Left renal cortex interstitium (tissue), 4 donors: Measurements from ENCODE around the gene ADISSP. TPM values are rescaled to one million over a fixed set of nuclear protein-coding genes. Genes with fewer than 3 reads are reported as not detected.
A peak's percentile ranks its signal among the peaks of the same experiment; 100 is the strongest.

ENCODE experiments used
- DNase-seq, 4 donors: peaks; one replicate each; pipeline ENCODE4 v3.0.0-alpha.2; 2013; ENCODE audit warnings: low read depth in 4 of 4, low spot score in 2 of 4, missing footprints in 1 of 4
- polyA plus RNA-seq, 4 donors: library from polyadenylated mRNA; unstranded; fragments of 120-200 nt; gene quantifications; one replicate each; pipeline ENCODE4 v1.2.1, GENCODE V29; 2013; ENCODE audit not compliant: insufficient read length in 4 of 4

Gene ADISSP
- polyA plus RNA-seq, 4 donors: 19.4 to 37.2 (median 26.1) TPM

DNA sequence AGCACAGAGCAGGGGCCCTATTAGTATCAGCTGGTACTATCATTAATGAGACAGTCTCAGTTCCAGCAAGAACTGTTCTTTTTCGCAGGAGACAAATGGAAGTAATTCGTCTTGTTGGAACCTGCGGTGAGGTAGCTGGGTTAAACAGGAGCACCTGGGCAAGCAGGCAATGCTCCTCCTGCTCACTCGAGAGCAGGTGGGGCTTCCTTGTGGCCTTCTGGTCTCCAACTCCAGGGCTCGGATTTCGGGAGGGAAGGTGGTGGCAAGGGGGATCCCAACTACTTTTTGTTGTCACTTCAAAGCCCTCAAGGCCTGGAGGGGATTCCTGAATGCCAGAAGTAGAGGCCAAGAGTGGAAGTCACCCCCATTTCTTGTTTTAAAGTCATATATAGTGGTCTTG is 15.0 kb upstream of the ADISSP start:
- DNase-seq: no peak

DNA sequence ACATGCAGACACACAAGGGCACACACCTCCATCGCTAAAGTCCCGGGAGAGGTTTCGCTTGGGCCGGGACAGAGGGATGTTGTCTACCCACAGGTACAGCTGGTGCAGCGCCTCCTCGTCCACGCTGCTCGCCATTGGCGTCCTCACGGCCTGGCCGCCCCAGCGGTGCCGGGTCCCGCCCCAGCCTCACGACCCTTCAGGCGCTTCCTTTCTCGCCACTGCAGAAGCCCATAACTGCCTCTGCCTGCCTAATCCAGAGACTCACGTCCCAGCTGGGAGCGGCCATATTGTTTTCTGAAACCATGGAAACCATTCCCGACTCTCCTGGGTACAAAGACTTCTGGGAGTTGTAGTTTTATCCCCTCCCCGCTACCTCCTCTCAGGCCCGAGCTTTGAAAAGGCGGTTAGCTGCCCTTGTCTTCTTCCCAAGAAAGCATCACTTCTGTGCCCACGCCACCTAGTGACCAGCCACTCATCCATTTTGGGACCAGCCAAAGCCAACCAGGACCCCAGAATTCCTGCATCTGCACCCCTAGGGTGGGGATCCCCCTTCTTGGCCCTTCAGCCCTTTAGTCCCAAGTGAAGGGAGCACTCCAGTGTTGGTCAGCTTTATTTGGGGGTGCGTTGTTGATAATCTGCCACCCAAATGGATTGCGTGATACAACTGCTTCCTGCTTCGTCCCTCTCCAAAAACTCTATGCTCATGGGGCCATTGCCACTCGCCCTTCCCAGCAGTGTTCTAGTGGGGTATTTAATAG is 13.8 kb upstream of the ADISSP start, which contains the start of gene SPEF1:
Gene SPEF1, minus strand, starts transcription at position 296 of the 758 bp plus-strand sequence. Its CDS starts 161 bp downstream, at position 135.
- peak in 3 of 4 donors; percentile 72 to 92 (median 80) for DNase-seq

DNA sequence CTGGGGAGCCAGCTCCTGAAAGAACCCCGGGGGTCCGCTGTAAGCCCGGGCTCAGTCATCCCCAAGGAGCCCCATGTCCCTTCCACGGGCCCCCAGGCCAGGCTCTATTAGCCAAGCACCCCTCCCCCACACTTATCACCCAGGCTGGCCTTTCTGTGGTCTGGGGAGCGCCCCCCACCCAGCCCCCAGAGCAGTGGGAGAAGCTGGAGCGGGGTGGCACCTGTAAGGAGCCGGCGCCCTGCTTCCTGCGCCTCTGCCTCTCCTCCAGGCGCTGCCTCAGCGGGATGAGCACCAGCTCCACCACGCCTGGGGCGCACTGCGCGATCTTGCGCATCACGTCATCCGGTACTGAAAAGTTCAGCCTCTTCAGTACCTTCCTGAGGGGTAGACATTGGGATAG is 11.4 kb upstream of the ADISSP start:
- no peak for DNase-seq

DNA sequence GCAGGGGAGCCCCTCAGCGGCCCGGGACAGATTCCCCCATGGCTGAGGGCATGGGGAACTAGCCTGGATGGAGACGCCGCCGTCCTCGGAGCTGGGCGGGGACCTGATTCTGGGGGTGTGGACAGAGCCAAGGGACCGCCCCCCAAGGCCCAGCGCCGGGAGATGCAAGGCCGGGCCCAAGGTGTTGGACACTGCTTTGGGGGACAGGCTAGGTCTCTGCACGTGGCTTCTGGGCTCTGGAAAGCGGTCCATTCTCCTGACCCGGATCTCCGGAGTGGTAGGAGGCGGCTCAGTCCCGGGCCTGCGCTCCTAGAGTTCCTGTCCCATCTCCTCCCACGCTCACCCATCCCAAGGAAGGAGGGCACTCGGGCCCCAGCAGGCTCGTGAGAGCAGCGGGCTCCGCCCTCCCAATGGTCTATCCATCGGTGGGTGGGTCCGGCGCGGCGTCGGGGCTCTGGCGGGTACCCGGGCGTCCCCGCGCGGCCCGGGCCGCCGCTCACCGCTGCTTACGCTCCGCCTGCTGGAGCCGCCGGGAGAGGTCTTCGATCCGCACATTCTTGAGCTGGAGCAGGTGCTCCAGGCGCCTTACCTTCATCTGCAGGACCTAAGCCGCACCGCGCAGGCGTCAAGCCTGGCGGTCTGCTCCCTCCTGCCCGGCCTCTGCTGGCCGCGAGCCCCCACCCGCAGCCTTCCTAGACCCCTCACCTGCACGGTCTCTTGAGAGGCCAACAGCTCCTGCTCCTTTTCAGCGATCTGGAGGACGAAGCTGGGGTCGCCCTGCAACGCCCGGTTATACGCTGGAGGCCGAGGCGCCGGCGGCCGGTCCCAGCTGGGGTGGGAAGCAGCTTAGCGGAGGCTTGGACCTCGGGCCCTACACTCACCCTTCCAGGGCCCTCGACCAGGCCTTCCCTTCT is 10.4 kb upstream of the ADISSP start:
- no peak for DNase-seq

DNA sequence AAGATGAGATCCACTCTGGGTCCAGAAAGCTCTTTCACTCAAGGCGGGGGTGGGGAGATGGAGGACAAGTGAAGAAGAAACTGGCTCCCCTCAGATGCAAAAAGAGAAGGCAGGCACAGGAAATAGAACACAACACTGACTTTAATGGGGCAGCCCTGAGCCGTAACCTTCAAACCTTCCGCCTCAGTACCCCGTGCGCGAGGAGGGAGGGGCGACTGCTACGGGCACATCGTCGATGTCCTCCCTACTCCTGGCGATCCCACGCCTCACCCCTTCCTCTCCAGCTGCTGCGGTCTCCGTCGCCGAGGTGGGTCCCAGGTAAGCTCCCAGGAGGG is 9.8 kb upstream of the ADISSP start:
- no peak for DNase-seq

DNA sequence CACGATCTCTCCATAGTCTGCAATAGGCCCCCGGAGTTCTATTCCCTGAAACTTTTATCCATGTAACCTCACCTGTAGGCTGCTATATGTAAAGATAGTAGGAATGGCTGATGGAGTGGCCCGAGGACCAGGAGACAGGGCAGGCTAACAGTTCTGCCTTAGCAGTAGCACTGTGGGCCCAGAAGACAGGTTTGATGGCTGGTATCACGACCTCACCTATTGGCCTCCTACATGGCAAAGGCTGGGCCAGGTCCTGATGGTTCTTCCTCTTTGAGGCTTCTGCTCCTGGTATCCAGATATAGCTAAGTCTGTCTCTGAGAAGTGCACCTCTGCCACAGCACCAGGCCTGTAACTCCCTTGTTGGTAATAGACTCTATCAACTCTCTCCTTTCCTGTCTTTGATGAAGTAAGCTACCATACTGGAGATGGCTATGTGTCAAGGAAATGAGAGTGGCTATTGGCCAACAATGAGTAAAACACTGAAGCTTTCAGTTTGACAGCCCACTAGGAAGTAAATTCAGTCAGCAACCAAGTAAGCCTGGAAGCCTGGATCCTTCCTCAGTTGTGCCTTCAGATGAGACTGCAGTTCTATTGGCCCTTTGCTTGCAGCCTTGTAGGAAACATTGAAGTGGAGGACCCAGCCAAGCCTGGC is 8.0 kb upstream of the ADISSP start:
- no peak for DNase-seq

DNA sequence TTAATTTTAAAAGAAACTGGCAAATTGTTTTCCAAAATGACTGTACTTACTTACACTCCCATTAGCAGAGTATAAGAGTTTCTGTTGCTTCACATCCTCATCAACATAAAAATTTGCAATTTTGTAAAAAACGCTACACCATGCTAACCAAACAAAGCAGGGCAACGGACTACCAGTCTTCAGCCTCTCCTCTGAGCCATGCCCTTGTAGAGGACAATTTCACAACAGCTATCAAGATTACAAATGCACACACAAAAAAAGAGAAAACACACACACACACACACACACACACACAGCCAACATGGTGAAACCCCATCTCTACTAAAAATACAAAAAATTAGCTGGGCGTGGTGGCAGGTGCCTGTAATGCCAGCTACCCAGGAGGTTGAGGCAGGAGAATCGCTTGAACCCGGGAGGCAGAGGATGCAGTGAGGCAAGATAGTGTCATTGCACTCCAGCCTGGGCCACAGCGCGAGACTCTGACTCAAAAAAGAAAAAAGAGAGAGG is 4.1 kb upstream of the ADISSP start:
- DNase-seq: no peak

DNA sequence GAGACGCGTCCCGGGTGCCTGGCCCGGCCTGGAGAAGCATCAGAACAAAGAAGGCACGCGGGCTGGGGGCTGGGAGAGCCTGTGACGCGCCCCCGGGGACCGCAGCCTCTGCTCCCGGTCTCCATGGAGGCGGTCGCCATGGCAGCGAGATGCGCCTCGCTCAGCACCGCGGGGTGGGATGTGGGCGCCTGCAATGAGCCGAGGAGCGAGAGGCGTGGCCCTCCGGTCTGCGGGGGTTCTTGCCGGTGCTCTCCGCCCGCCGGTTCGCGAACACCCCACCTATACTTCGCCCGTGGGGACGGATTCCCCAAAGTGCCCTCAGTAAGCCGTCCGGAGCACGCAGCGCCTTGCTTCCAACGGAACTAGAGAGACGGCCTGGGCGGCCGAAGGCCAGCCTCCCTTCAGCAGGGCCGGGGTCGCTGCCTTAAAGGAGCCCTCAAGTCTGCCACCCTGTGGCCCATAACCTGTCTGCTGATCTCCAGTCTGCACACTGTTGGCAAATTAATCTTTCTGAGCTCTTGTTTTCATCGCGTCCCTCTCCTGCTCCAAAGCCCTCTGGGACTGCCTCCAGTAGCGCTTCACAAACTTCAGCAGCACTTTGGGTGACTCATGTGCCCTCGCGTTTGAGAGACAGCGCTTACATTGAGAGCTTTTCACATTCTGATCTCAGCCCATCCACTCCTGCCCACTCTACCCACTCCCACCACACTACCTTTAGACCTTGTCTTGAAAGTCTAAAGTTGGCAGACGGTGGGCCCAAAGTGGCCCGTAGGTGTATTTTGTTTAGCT is 983 bp upstream of the ADISSP start:
- DNase-seq: no peak

DNA sequence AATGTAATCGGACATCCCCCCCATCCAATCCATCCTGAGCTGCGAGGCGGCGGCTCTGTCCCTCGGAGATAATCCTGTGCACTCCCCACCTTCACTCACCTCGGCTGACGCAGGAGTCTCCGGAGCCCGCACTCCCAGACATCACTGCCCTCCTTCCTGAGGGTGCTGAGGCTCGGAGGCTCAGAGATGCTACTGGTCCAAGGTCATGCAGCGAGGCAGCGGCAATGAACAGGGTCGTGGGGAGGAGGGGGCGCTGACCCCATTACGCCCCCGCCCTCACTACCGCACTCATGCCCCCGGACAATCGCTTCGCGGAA is 485 bp downstream of the ADISSP start:
- no peak for DNase-seq

DNA sequence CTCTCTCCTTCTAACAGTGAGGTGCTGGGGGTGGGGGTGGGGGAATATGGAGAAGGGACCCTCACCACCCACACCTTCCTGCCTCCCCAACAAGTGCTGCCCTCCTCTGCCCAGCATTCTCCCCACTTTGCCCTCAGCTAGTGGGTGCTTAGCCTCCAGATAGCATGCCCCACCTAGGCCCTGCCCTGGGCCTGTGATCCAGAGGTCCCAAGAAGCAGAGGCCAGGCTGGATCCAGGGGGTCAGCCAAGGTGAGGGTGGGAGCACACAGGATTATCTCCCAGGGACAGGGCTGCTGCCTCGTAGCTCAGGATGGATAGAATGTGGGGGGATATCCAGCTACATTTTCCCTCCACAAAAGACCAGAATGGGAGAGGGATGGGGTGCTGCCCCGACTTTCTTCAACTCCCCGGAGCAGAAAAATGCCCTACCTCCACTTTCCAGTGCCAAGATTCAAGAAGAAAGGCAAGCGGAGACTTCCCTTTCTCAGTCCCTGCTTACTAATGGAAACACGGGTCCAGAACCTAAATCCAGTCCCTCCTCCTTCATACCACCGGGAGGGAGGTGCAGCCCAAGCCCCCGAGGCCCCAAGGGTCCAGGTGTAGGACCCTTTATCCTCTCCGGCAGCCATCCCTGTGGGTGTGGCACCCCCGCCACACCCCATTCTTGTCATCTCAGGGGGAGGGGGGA is 987 bp downstream of the ADISSP start:
- DNase-seq: no peak

DNA sequence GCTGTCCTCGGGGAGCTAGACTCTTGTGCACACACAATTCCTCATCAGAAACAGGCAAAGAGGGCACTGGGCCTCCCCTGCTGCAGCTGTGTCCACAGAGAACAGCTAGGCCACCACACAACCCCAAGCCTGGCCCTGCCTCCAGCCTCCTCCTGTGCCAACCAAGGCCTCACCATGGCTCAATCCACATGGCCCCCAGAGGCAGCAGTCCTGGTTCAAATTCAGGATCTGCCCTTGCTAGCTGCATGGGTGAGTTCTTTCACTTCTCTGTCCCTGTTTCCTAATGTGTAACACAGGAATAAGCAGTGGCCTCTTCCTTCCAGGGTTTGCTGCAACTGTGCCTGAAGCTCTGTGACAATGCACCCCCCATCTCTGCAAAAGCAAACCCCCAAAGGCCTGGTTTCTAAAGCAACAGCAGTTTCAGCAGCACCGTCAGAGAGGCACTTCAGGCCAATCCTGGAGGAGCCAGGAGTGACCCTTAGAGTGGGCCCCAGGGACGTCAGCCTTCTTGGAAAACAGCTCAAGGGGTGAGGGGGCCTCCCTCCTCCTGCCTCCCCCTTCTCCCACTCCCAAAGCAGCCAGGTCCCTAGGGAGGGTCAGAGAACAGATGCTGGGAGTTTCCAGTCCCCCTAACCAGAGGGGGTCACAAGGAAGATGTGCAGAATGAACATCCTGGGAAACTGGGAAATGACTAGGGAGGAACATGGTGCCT is 2.2 kb downstream of the ADISSP start:
- DNase-seq: no peak

DNA sequence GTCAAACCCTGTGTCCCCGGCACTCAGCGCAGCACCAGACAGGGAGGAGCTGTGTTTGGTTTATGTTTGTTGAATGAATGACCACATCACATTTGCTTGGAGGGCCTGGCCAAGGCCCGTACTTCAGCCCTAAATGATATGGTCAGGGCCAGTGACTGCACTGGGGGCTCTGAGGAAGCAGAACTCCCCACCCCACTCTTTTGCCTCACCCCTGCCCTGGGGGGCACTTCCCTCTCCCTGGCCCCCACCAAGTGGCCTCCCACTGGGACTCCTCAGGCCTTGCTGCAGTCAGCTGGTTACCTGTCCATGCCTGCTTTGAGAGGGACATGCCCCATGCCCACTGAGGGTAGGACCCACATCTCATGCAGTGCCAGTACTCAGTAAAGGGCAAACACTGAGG is 2.9 kb downstream of the ADISSP start:
- no peak for DNase-seq

DNA sequence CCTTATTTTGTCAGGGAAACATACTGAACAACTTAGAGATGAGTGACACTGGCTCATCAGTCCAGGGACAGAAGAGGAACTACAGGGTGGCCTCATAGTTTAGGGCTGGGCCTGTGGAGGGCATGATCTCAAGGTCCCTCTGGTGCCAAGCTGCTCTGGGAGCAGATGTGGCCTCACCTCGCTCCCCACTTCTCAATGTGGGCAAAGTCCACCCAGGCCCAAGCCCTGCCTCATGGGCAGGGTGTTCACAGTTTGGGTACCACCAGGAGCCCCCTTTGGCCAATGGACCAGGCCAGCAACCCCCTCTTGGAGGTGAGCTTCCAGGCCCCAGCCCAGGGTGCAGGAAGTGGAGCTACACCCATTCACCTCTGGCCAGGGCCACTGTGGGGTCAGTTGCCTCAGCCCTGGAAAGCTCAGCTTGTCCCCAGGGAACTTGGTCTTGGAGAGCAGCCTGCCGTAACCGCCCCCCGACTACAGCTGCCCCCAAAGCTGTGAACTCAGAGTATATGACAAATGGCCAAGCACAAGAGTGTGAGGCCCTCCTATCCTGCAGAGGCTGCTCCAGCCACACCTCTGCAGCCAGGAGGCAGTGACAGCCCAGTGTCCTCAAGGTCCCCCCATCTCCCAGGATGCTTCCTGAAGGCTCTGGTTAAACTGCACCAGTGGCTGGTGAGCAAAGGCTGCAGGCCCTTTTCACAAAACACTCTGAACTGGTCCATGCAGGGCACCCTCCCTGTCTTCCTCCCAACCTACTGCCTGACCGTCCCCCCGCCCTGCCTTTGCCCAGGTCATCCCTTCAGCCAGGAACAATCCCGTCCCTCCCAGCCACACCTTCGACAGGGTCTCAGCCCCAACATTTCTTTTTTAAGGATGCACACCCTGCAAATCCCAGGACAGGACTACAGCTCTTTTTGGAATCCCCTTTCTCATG is 3.6 kb downstream of the ADISSP start:
- no peak for DNase-seq

DNA sequence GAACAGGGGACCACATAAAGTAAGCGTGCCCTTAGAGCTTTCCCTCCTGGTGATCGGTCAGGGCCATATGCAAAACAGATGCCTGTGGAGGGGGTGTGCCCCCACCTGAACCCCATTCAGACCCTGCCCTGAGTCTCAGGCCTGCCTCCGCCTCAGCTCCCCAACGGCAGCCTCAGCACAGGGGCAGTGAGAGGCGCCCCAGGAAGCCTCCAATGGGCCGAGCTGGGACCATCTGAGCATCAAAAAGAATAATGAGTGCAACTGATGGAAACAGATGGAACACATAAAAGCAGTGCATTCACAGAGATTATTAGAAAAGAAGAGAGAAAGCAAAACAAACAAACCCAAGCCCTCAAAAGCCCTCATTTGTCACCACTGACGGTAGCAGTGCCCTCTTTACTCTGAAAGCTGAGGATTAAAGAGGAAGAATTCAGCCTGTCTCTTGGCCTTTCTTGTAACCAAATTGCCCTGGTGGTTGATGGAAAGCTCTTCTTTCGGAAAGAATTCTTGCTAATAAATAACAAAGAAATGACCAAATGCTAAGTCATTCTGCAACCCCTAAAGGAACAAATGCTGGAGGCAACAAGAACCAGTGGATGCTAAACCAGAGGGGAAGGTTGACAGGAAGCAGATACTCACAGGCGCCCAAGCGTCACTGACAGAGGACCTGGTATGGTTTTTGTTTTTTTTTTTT is 6.8 kb downstream of the ADISSP start:
- DNase-seq: peak in 1 of 4 donors; percentile 61

DNA sequence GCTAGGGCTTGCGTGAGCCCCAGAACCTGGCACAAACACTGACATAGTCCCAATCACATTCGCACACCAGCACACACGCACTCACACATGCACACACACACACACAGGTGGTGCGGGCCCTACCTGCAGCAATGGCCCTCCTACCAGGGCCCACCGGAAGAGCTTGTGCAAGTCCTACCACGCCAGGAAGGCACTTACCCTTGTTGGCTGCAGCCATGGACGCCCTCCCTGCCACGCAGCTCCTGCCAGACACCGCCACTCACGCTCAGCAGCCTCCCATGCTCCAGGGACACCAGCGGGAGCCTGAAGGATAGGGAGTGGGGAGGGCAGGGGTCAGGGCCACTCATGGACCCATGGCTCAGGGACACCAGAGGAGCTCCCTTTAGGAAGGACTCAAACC is 7.7 kb downstream of the ADISSP start:
- no peak for DNase-seq

DNA sequence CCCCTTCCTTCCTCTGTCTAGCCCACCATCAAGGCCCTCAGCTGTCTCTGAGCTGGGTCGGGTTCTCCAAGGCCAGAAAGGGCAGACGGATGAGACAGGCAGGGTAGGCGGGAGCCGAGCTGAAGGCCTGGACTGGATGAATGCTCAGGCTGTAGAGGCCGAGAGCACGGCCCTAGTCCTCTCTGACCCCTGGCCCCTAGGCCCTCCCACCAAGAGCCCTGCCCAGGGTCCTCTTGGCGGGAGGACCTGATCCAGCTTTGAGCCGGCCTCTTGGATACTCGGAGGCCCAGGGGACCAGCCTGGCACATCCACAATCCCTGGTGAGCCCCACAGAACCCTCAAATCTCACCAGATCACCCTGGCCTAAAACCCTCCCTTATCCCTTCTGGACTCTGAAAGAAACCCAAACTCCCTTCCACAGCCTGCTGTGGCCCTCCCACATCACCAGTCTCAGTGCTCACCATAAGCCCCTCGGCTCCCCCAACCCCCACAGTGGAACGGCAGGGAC is 8.2 kb downstream of the ADISSP start:
- no peak for DNase-seq

DNA sequence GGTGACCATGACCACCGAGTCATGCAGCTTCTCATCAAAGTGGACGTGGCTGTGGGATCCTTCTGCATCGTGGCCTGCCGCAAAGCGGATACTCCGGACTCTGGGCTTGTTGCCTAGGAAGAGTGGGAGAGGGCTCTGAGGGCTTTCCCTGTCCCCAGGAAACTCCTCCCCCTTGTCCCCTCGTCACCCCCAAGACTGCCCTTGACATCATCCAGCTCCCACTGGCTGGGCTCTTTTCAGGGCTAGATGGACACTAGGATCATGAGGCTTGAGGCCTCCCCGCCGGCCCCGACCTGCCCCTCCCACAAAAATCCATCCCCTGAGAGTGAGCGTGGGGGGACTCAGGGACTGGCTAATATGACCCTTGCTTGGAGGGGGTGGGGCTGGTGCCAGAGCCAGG is 9.0 kb downstream of the ADISSP start:
- no peak for DNase-seq
